ENCODE measurements around the gene RSPH3. TPM values are rescaled to one million over a fixed set of nuclear protein-coding genes. Genes with fewer than 3 reads are reported as not detected.
"Not testable (repeated sequence)": the region's sequence is repeated elsewhere in the genome, so short reads cannot be mapped to it uniquely, and the experiment has no call there.

The RSPH3 gene
- total RNA-seq, 2 donors from 2014 or later: 1.6 to 2.7 TPM

- not testable (repeated sequence) for H3K27me3 Mint-ChIP-seq
Observed at GRCh38 chr6:159038318-159038717, 38.3 kb upstream of the RSPH3 start.

GRCh38 chr6:159037756-159038290, 37.8 kb upstream of the RSPH3 start:
- peak overlapping the region; percentile 96 for H3K4me3 Mint-ChIP-seq
- ATAC-seq (no peak), DNase-seq (no peak)
- no peaks in the 10 kb centered on the region for H3K27me3 Mint-ChIP-seq
- H3K9me3 ChIP-seq (ENCODE audit: control insufficient read depth, low read length, poor library complexity, severe bottlenecking): no peaks in the 10 kb centered on the region
- H3K36me3 Mint-ChIP-seq (ENCODE audit: low read depth): peaks cover 15% of the 10 kb centered on the region
- peak overlapping the region; percentile 99 for H3K27ac Mint-ChIP-seq
- H3K4me1 Mint-ChIP-seq: peaks cover 56% of the 10 kb centered on the region

More at GRCh38 chr6:159038318-159038717, 38.3 kb upstream of the RSPH3 start:
- peaks cover 58% of the 10 kb centered on the region for H3K4me1 Mint-ChIP-seq
- H3K9me3 ChIP-seq (ENCODE audit: control insufficient read depth, low read length, poor library complexity, severe bottlenecking); DNase-seq; ATAC-seq: not testable (repeated sequence)
- H3K27ac Mint-ChIP-seq: peak overlapping the region; percentile 99
- H3K4me3 Mint-ChIP-seq: peak overlapping the region; percentile 96
- peaks cover 20% of the 10 kb centered on the region for H3K36me3 Mint-ChIP-seq (ENCODE audit: low read depth)

- H3K27ac Mint-ChIP-seq: peak overlapping the region; percentile 99
- no peaks in the 10 kb centered on the region for H3K9me3 ChIP-seq (ENCODE audit: control insufficient read depth, low read length, poor library complexity, severe bottlenecking)
- DNase-seq (no peak), ATAC-seq (peak; percentile 25)
- peak overlapping the region; percentile 78 for H3K4me3 Mint-ChIP-seq
- H3K27me3 Mint-ChIP-seq: no peaks in the 10 kb centered on the region
- H3K4me1 Mint-ChIP-seq: peaks cover 48% of the 10 kb centered on the region
- H3K36me3 Mint-ChIP-seq (ENCODE audit: low read depth): peaks cover 10% of the 10 kb centered on the region
Observed at GRCh38 chr6:159036673-159037072, 36.7 kb upstream of the RSPH3 start.

- DNase-seq (no peak), ATAC-seq (no peak)
- H3K27me3 Mint-ChIP-seq: no peaks in the 10 kb centered on the region
- peak overlapping the region; percentile 99 for H3K27ac Mint-ChIP-seq
- peaks cover 43% of the 10 kb centered on the region for H3K4me1 Mint-ChIP-seq
- H3K36me3 Mint-ChIP-seq (ENCODE audit: low read depth): peaks cover 8% of the 10 kb centered on the region
- H3K4me3 Mint-ChIP-seq: peak overlapping the region; percentile 78
- H3K9me3 ChIP-seq (ENCODE audit: control insufficient read depth, low read length, poor library complexity, severe bottlenecking): no peaks in the 10 kb centered on the region
Observed at GRCh38 chr6:159035891-159036290, 35.9 kb upstream of the RSPH3 start.

GRCh38 chr6:159033160-159034049, 33.4 kb upstream of the RSPH3 start:
- Mint-ChIP-seq H3K4me3 (no peak overlapping the region), H3K36me3 (ENCODE audit: low read depth) (peaks cover 5% of the 10 kb centered on the region), H3K27me3 (no peaks in the 10 kb centered on the region), H3K4me1 (peaks cover 28% of the 10 kb centered on the region), H3K27ac (peak overlapping the region; percentile 27)
- no peaks in the 10 kb centered on the region for H3K9me3 ChIP-seq (ENCODE audit: control insufficient read depth, low read length, poor library complexity, severe bottlenecking)
- ATAC-seq (peak; percentile 35), DNase-seq (no peak)

- H3K27me3 Mint-ChIP-seq: no peaks in the 10 kb centered on the region
- DNase-seq: no peak
Observed at GRCh38 chr6:159031846-159032245, 31.8 kb upstream of the RSPH3 start.

GRCh38 chr6:159030168-159030567, 30.2 kb upstream of the RSPH3 start:
- DNase-seq (no peak), ATAC-seq (no peak)
- Mint-ChIP-seq H3K27me3 (no peaks in the 10 kb centered on the region), H3K4me1 (peaks cover 9% of the 10 kb centered on the region), H3K27ac (no peak overlapping the region), H3K36me3 (ENCODE audit: low read depth) (peaks cover 2% of the 10 kb centered on the region), H3K4me3 (no peak overlapping the region)
- no peaks in the 10 kb centered on the region for H3K9me3 ChIP-seq (ENCODE audit: control insufficient read depth, low read length, poor library complexity, severe bottlenecking)

More at GRCh38 chr6:159031846-159032245, 31.8 kb upstream of the RSPH3 start:
- peaks cover 20% of the 10 kb centered on the region for H3K4me1 Mint-ChIP-seq
- no peak for ATAC-seq
- H3K4me3 Mint-ChIP-seq: no peak overlapping the region
- no peak overlapping the region for H3K27ac Mint-ChIP-seq
- H3K36me3 Mint-ChIP-seq (ENCODE audit: low read depth): peaks cover 3% of the 10 kb centered on the region
- H3K9me3 ChIP-seq (ENCODE audit: control insufficient read depth, low read length, poor library complexity, severe bottlenecking): no peaks in the 10 kb centered on the region

- not testable (repeated sequence) for H3K27me3 Mint-ChIP-seq; H3K9me3 ChIP-seq (ENCODE audit: control insufficient read depth, low read length, poor library complexity, severe bottlenecking); ATAC-seq; H3K4me1 Mint-ChIP-seq; H3K36me3 Mint-ChIP-seq (ENCODE audit: low read depth); H3K27ac Mint-ChIP-seq; DNase-seq; H3K4me3 Mint-ChIP-seq
Observed at GRCh38 chr6:159025224-159025623, 25.2 kb upstream of the RSPH3 start.

- H3K27me3 Mint-ChIP-seq: no peaks in the 10 kb centered on the region
- peaks cover 9% of the 10 kb centered on the region for H3K4me1 Mint-ChIP-seq
- H3K36me3 Mint-ChIP-seq (ENCODE audit: low read depth): peaks cover 5% of the 10 kb centered on the region
- H3K4me3 Mint-ChIP-seq: no peak overlapping the region
- no peaks in the 10 kb centered on the region for H3K9me3 ChIP-seq (ENCODE audit: control insufficient read depth, low read length, poor library complexity, severe bottlenecking)
- no peak overlapping the region for H3K27ac Mint-ChIP-seq
- no peak for ATAC-seq
- no peak for DNase-seq
Observed at GRCh38 chr6:159023893-159024292, 23.9 kb upstream of the RSPH3 start.

- ATAC-seq: no peak
- H3K4me3 Mint-ChIP-seq: no peak overlapping the region
- DNase-seq: no peak
- H3K27ac Mint-ChIP-seq: peak overlapping the region; percentile 92
- H3K4me1 Mint-ChIP-seq: peaks cover 21% of the 10 kb centered on the region
- no peaks in the 10 kb centered on the region for H3K9me3 ChIP-seq (ENCODE audit: control insufficient read depth, low read length, poor library complexity, severe bottlenecking)
- peaks cover 5% of the 10 kb centered on the region for H3K36me3 Mint-ChIP-seq (ENCODE audit: low read depth)
- no peaks in the 10 kb centered on the region for H3K27me3 Mint-ChIP-seq
Observed at GRCh38 chr6:159020011-159020410, 20.0 kb upstream of the RSPH3 start.

- H3K9me3 ChIP-seq (ENCODE audit: control insufficient read depth, low read length, poor library complexity, severe bottlenecking): no peaks in the 10 kb centered on the region
- ATAC-seq: peak; percentile 56
- Mint-ChIP-seq H3K4me3 (peak overlapping the region; percentile 57), H3K27ac (peak overlapping the region; percentile 92), H3K36me3 (ENCODE audit: low read depth) (peaks cover 5% of the 10 kb centered on the region), H3K27me3 (no peaks in the 10 kb centered on the region), H3K4me1 (peaks cover 34% of the 10 kb centered on the region)
- no peak for DNase-seq
Observed at GRCh38 chr6:159017757-159018559, 18.0 kb upstream of the RSPH3 start.

- DNase-seq (no peak), ATAC-seq (peak; percentile 33)
- H3K9me3 ChIP-seq (ENCODE audit: control insufficient read depth, low read length, poor library complexity, severe bottlenecking): no peaks in the 10 kb centered on the region
- Mint-ChIP-seq H3K4me1 (peaks cover 52% of the 10 kb centered on the region), H3K27me3 (no peaks in the 10 kb centered on the region), H3K4me3 (no peak overlapping the region), H3K36me3 (ENCODE audit: low read depth) (peaks cover 5% of the 10 kb centered on the region), H3K27ac (peak overlapping the region; percentile 88)
Observed at GRCh38 chr6:159014406-159014805, 14.4 kb upstream of the RSPH3 start.

GRCh38 chr6:159013229-159013628, 13.2 kb upstream of the RSPH3 start:
- Mint-ChIP-seq H3K27me3 (no peaks in the 10 kb centered on the region), H3K27ac (peak overlapping the region; percentile 88), H3K36me3 (ENCODE audit: low read depth) (peaks cover 5% of the 10 kb centered on the region), H3K4me1 (peaks cover 43% of the 10 kb centered on the region), H3K4me3 (peak overlapping the region; percentile 66)
- DNase-seq (no peak), ATAC-seq (peak; percentile 36)
- H3K9me3 ChIP-seq (ENCODE audit: control insufficient read depth, low read length, poor library complexity, severe bottlenecking): no peaks in the 10 kb centered on the region

Measured in T-helper 17 cell (primary cell).